Activated naive CD8-positive, alpha-beta T cell treated with anti-CD3 and anti-CD28 coated beads, Interleukin-2, amount 10 ng/mL, durations not matched to agents 7 days and 5 days (primary cell): ENCODE measurements around the gene TMCC2. TPM values are rescaled to one million over a fixed set of nuclear protein-coding genes. Genes with fewer than 3 reads are reported as not detected.

ENCODE experiments used
- ATAC-seq: fragments of 150-1000 bp; cut with Tn5 transposase; one replicate; pipeline ENCODE4 v1.10.0; 2021; ENCODE audit warnings: low read depth, moderate library complexity
- POLR2A ChIA-PET: fragments of 350-600 bp; sonication (Branson Sonifier 250); formaldehyde crosslinking; loops from one replicate; lab custom pipeline; 2021; ENCODE audit warnings: antibody characterized with exemption; lab: Charles Lee
- DNase-seq: peaks from one replicate; pipeline ENCODE4 v3.0.0; 2021
- H3K27ac Mint-ChIP-seq: one replicate; pipeline ENCODE4 v1.8.0; 2022; ENCODE audit warnings: mild to moderate bottlenecking, mixed read lengths
- H3K27me3 Mint-ChIP-seq: one replicate; pipeline ENCODE4 v1.8.0; 2022; ENCODE audit warnings: mild to moderate bottlenecking, moderate library complexity, mixed read lengths
- H3K36me3 Mint-ChIP-seq: one replicate; pipeline ENCODE4 v1.8.0; 2021; ENCODE audit warnings: mild to moderate bottlenecking, mixed read lengths
- H3K4me1 Mint-ChIP-seq: one replicate; pipeline ENCODE4 v1.8.0; 2021; ENCODE audit warnings: mixed read lengths
- H3K4me3 Mint-ChIP-seq: one replicate; pipeline ENCODE4 v1.8.0; 2022; ENCODE audit warnings: mild to moderate bottlenecking, moderate library complexity, mixed read lengths
- H3K9me3 Mint-ChIP-seq: one replicate; pipeline ENCODE4 v1.8.0; 2021; ENCODE audit warnings: mixed read lengths
- total RNA-seq, 2 experiments: library from RNA; stranded (reverse); gene quantifications; one replicate each; pipeline ENCODE4 v1.2.3, GENCODE V29; 2021

Gene TMCC2
- total RNA-seq, 2 experiments from 2014 or later: 3.4 to 4.4 TPM

- Mint-ChIP-seq H3K9me3 (no peaks in the 10 kb centered on the region), H3K4me3 (no peak overlapping the region), H3K36me3 (peaks cover 10% of the 10 kb centered on the region), H3K4me1 (peaks cover 14% of the 10 kb centered on the region), H3K27me3 (peaks cover 15% of the 10 kb centered on the region), H3K27ac (no peak overlapping the region)
- DNase-seq: no peak
- POLR2A ChIA-PET: interaction anchor here (1.6 kb wide), 1 partner anchor 13 kb away, joined by 7 read pairs; no protein-coding TSS in a partner anchor
- ATAC-seq: no peak
These were observed 73.6 kb downstream of the TMCC2 start for GRCh38 chr1:205301205-205301821.

- no peak for DNase-seq
- H3K27me3 Mint-ChIP-seq: peaks cover 10% of the 10 kb centered on the region
- H3K4me1 Mint-ChIP-seq: peaks cover 16% of the 10 kb centered on the region
- ATAC-seq: no peak
- H3K4me3 Mint-ChIP-seq: no peak overlapping the region
- H3K27ac Mint-ChIP-seq: no peak overlapping the region
- H3K36me3 Mint-ChIP-seq: peaks cover 13% of the 10 kb centered on the region
- H3K9me3 Mint-ChIP-seq: no peaks in the 10 kb centered on the region
- POLR2A ChIA-PET: interaction anchor here (1.6 kb wide), 1 partner anchor 14 kb away, joined by 7 read pairs; no protein-coding TSS in a partner anchor
These were observed 74.3 kb downstream of the TMCC2 start for GRCh38 chr1:205301842-205302588.

- Mint-ChIP-seq H3K36me3 (peaks cover 14% of the 10 kb centered on the region), H3K4me3 (no peak overlapping the region), H3K27me3 (peaks cover 6% of the 10 kb centered on the region), H3K9me3 (no peaks in the 10 kb centered on the region), H3K27ac (no peak overlapping the region), H3K4me1 (peaks cover 15% of the 10 kb centered on the region)
- DNase-seq (no peak), ATAC-seq (no peak)
- POLR2A ChIA-PET: interaction anchor here (1.1 to 1.9 kb wide), 2 partner anchors 11 to 14 kb away, joined by 3 to 8 read pairs; no protein-coding TSS in a partner anchor
These were observed 75.6 kb downstream of the TMCC2 start for GRCh38 chr1:205303247-205303888.

- peaks cover 15% of the 10 kb centered on the region for H3K4me1 Mint-ChIP-seq
- no peak overlapping the region for H3K4me3 Mint-ChIP-seq
- DNase-seq: no peak
- peaks cover 2% of the 10 kb centered on the region for H3K27me3 Mint-ChIP-seq
- H3K27ac Mint-ChIP-seq: peak overlapping the region; percentile 59
- H3K36me3 Mint-ChIP-seq: peaks cover 15% of the 10 kb centered on the region
- H3K9me3 Mint-ChIP-seq: no peaks in the 10 kb centered on the region
- POLR2A ChIA-PET: interaction anchor here (1.9 kb wide), 1 partner anchor 10 kb away, joined by 8 read pairs; no protein-coding TSS in a partner anchor
- ATAC-seq: peak; percentile 35
These were observed 76.4 kb downstream of the TMCC2 start for GRCh38 chr1:205304046-205304694.

- DNase-seq (no peak), ATAC-seq (peak; percentile 40)
- no peak overlapping the region for H3K4me3 Mint-ChIP-seq
- POLR2A ChIA-PET: no interaction called here
- peaks cover 2% of the 10 kb centered on the region for H3K27me3 Mint-ChIP-seq
- no peaks in the 10 kb centered on the region for H3K9me3 Mint-ChIP-seq
- H3K36me3 Mint-ChIP-seq: peaks cover 15% of the 10 kb centered on the region
- peak overlapping the region; percentile 59 for H3K27ac Mint-ChIP-seq
- H3K4me1 Mint-ChIP-seq: peaks cover 15% of the 10 kb centered on the region
These were observed 76.9 kb downstream of the TMCC2 start for GRCh38 chr1:205304695-205305070.

DNA sequence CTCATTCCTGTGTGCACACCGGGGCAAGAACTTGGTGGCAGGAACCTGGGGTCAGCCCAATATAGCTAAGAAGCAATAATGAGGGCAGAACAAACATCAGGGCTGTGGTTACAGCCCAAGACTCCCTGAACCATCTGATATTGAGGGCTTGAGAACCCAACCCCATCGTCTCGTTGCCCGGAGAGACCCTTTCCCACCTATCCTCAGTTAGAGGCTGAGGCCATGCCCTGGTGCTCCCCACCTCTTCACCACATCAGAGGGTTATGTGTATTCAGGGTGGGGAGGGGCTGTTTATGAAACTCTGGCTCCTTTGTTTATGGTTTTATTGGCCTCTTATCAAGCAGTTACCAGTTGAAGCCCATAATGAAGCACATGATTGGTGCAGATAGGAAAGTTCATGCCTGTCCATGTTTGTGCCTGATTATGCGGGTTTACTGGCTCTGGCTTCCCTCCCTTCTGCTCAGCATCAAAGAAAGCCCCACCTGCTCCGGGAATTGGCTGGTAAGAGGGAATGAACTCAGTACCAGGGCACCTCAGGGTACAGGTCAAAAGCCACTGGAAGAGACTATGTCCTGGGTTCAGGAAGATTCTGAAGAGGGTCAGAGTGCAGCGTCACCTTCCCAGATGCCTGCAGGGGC, 79.3 kb downstream of the TMCC2 start:
- Mint-ChIP-seq H3K4me1 (peaks cover 15% of the 10 kb centered on the region), H3K27ac (no peak overlapping the region), H3K4me3 (no peak overlapping the region), H3K27me3 (peaks cover 2% of the 10 kb centered on the region), H3K36me3 (peaks cover 21% of the 10 kb centered on the region), H3K9me3 (no peaks in the 10 kb centered on the region)
- DNase-seq (no peak), ATAC-seq (no peak)
- POLR2A ChIA-PET: interaction anchor here (0.5 kb wide), 1 partner anchor 24 kb away, joined by 3 read pairs; no protein-coding TSS in a partner anchor

DNA sequence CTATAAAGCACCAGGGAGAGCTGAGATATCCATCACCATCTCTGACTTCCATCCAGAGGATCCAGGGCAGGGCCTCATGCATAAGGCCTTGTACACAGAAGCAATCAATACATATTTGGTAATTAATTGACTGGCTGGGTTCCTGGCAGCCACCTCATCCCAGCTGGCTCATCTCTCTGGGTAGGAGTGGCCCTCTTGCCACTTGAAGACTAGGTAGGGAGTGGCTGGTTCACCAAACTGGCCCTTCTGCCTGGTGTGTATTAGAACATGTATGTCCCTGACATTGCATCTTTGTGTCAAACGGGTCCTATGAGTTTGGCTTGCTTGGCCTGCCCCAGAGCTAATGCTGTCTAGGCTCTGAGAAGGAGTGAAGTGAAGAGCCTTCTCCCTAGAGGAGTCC, 82.0 kb downstream of the TMCC2 start:
- Mint-ChIP-seq H3K4me1 (peaks cover 30% of the 10 kb centered on the region), H3K27me3 (peaks cover 2% of the 10 kb centered on the region), H3K4me3 (no peak overlapping the region), H3K9me3 (no peaks in the 10 kb centered on the region), H3K36me3 (peaks cover 14% of the 10 kb centered on the region), H3K27ac (no peak overlapping the region)
- POLR2A ChIA-PET: interaction anchor here (1.0 kb wide), 1 partner anchor 15 kb away, joined by 3 read pairs; no protein-coding TSS in a partner anchor
- no peak for DNase-seq
- ATAC-seq: no peak

DNA sequence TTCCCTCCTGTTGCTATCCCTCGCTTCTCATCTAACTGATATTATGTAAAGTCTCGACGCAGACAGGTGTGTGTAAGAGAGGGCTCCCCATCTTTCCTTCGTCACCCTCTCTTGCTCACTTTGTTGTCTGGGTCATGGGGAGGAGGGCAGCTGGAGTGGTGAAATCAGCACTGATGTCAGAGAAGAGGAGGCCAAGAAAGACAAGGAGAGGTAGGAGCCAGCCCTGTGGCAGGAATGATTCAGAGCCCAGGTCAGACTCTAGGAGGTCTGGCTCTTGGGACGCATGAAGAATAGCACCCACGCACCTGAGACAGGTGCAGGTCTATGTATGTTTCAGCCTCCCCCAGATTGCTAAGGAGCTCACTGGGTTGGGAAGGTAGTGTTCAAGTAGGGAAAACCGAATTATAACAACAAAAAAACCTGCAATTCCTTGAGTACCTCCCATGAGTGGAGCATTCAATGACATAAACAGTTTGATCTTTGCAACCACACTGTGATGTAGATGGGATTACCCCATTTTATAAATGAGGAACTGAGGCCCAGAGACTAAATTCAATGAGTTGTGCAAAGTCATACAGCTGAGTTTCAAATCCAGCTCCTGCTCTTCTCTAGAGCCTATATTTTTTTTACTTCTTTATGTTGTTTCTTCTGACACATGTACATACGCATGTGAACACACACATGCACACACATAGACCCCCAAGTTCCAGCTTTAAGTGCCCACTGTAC, 83.4 kb downstream of the TMCC2 start:
- no peaks in the 10 kb centered on the region for H3K9me3 Mint-ChIP-seq
- H3K36me3 Mint-ChIP-seq: peaks cover 12% of the 10 kb centered on the region
- POLR2A ChIA-PET: interaction anchor here (1.0 to 2.1 kb wide), 3 partner anchors 11 to 26 kb away, joined by 3 to 5 read pairs (median 3); no protein-coding TSS in a partner anchor
- H3K27me3 Mint-ChIP-seq: peaks cover 2% of the 10 kb centered on the region
- no peak overlapping the region for H3K4me3 Mint-ChIP-seq
- no peak for ATAC-seq
- no peak for DNase-seq
- peaks cover 29% of the 10 kb centered on the region for H3K4me1 Mint-ChIP-seq
- H3K27ac Mint-ChIP-seq: no peak overlapping the region

DNA sequence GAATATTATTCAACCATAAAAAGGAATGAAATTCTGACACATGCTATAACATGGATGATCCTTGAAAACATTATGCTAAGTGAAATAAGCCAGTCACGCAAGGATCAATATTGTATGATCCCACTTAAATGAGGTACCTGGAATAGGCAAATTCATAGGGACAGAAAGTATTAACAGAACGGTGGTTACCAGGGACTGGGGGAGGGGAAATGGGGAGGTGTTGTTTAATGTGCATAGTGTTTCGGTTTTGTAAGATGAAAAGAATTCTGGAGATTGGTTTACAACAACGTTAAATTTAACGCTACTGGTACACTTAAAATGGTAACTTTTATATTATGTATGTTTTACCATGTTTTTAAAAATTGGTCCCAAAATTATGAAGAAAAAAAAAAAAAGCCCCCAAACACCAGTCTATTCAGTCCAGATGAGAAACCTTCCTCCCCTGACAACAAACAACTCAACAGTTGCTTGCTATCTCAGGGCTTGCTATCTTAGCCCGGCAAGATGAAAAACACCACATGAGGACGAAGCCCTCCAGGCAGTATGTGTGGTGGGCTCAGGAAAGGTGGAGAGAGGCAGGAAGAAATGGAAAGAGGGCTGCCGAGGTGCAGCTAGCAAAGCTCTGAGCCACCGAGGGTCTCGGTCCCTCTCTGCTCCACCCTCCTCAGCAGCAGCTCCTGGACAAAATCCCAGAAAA, 85.3 kb downstream of the TMCC2 start:
- Mint-ChIP-seq H3K9me3 (no peaks in the 10 kb centered on the region), H3K4me1 (peaks cover 37% of the 10 kb centered on the region), H3K36me3 (peaks cover 9% of the 10 kb centered on the region), H3K27me3 (no peaks in the 10 kb centered on the region), H3K27ac (peak overlapping the region; percentile 83), H3K4me3 (peak overlapping the region; percentile 79)
- POLR2A ChIA-PET: interaction anchor here (1.1 to 3.3 kb wide), 8 partner anchors 10 to 113 kb away, joined by 4 to 79 read pairs (median 8); no protein-coding TSS in a partner anchor
- DNase-seq (no peak), ATAC-seq (no peak)

GRCh38 chr1:205313563-205314308, 86.0 kb downstream of the TMCC2 start:
- Mint-ChIP-seq H3K36me3 (peaks cover 7% of the 10 kb centered on the region), H3K27ac (peak overlapping the region; percentile 83), H3K4me3 (peak overlapping the region; percentile 79), H3K27me3 (no peaks in the 10 kb centered on the region), H3K9me3 (no peaks in the 10 kb centered on the region), H3K4me1 (peaks cover 43% of the 10 kb centered on the region)
- POLR2A ChIA-PET: interaction anchor here (1.0 to 3.3 kb wide), 9 partner anchors 10 to 114 kb away, joined by 4 to 79 read pairs (median 7); no protein-coding TSS in a partner anchor
- DNase-seq: peak; percentile 58
- ATAC-seq: peak; percentile 75
